ENCODE data around the gene KANSL1L. TPM values are rescaled to one million over a fixed set of nuclear protein-coding genes. Genes with fewer than 3 reads are reported as not detected.

Gene KANSL1L
- total RNA-seq, 1 donor from 2014 or later = 36.3 TPM

- H3K9me3 ChIP-seq = no peaks in the 10 kb centered on the region
- DNase-seq (no peak), ATAC-seq (no peak)
- H3K36me3 ChIP-seq = no peaks in the 10 kb centered on the region
- TF ChIP-seq CTCF (IDR thresholded peaks at IDR 0.05) = no peak
- no peaks in the 10 kb centered on the region for H3K27me3 ChIP-seq
- H3K4me1 ChIP-seq = no peaks in the 10 kb centered on the region
- H3K4me3 ChIP-seq = no peak overlapping the region
- intact Hi-C loops (cut with DNase I) = no loop called here
- no peak overlapping the region for H3K27ac ChIP-seq
Measured at GRCh38 chr2:210050885-210051284, 120.3 kb downstream of the KANSL1L start.

- H3K4me3 ChIP-seq = no peak overlapping the region
- H3K27me3 ChIP-seq = no peaks in the 10 kb centered on the region
- TF ChIP-seq CTCF (IDR thresholded peaks at IDR 0.05) = no peak
- DNase-seq (no peak), ATAC-seq (no peak)
- H3K36me3 ChIP-seq = no peaks in the 10 kb centered on the region
- H3K4me1 ChIP-seq = no peaks in the 10 kb centered on the region
- intact Hi-C loops (cut with DNase I) = no loop called here
- H3K27ac ChIP-seq = no peak overlapping the region
- H3K9me3 ChIP-seq = no peaks in the 10 kb centered on the region
Measured at GRCh38 chr2:210049831-210050230, 121.4 kb downstream of the KANSL1L start.

GRCh38 chr2:210046851-210047500, 124.2 kb downstream of the KANSL1L start:
- no peak overlapping the region for H3K27ac ChIP-seq
- peak; percentile 28 for ATAC-seq
- no peaks in the 10 kb centered on the region for H3K27me3 ChIP-seq
- no peaks in the 10 kb centered on the region for H3K9me3 ChIP-seq
- no peaks in the 10 kb centered on the region for H3K4me1 ChIP-seq
- intact Hi-C loops (cut with DNase I) = no loop called here
- DNase-seq = no peak
- TF ChIP-seq CTCF (IDR thresholded peaks at IDR 0.05) = no peak
- no peak overlapping the region for H3K4me3 ChIP-seq
- H3K36me3 ChIP-seq = peaks cover 12% of the 10 kb centered on the region

GRCh38 chr2:210038078-210038477, 133.1 kb downstream of the KANSL1L start:
- no peak for ATAC-seq
- TF ChIP-seq CTCF (IDR thresholded peaks at IDR 0.05) = no peak
- DNase-seq = no peak
- H3K4me3 ChIP-seq = no peak overlapping the region
- intact Hi-C loops (cut with DNase I) = no loop called here
- no peaks in the 10 kb centered on the region for H3K27me3 ChIP-seq
- peaks cover 18% of the 10 kb centered on the region for H3K36me3 ChIP-seq
- no peak overlapping the region for H3K27ac ChIP-seq
- no peaks in the 10 kb centered on the region for H3K4me1 ChIP-seq
- no peaks in the 10 kb centered on the region for H3K9me3 ChIP-seq

GRCh38 chr2:210035679-210036078, 135.5 kb downstream of the KANSL1L start:
- no peak overlapping the region for H3K27ac ChIP-seq
- no peaks in the 10 kb centered on the region for H3K27me3 ChIP-seq
- H3K4me1 ChIP-seq = no peaks in the 10 kb centered on the region
- no peak for TF ChIP-seq CTCF (IDR thresholded peaks at IDR 0.05)
- ATAC-seq (no peak), DNase-seq (no peak)
- peaks cover 18% of the 10 kb centered on the region for H3K36me3 ChIP-seq
- no peak overlapping the region for H3K4me3 ChIP-seq
- intact Hi-C loops (cut with DNase I) = no loop called here
- H3K9me3 ChIP-seq = no peaks in the 10 kb centered on the region
